Keratinocyte (primary cell): Measurements from ENCODE around the gene SOWAHA. TPM values are rescaled to one million over a fixed set of nuclear protein-coding genes. Genes with fewer than 3 reads are reported as not detected.

Experiments
- DNase-seq: peaks from one replicate; pipeline ENCODE4 v3.0.0-alpha.2; 2011; ENCODE audit warnings: low read depth, missing footprints, low spot score
- FAIRE-seq: peaks from 2 replicates; lab custom pipeline; 2011; peaks lifted over from hg19 to GRCh38; lab: Jason Lieb, UNC
- H2AFZ ChIP-seq: 2 replicates; pipeline ENCODE4 v1.6.0; 2012; ENCODE audit warnings: low read length, control low read depth, inconsistent platforms; ENCODE audit not compliant: control insufficient read depth
- H3K27ac ChIP-seq: 2 replicates; pipeline ENCODE4 v1.5.1; 2011; ENCODE audit warnings: low read length; ENCODE audit not compliant: control insufficient read depth, insufficient read depth
- H3K27me3 ChIP-seq: 3 replicates; pipeline ENCODE4 v1.6.0; 2011; ENCODE audit warnings: low read length; ENCODE audit not compliant: control insufficient read depth, insufficient read depth; ENCODE audit errors: extremely low read depth
- H3K36me3 ChIP-seq, 2 experiments: 2 replicates in 1 of 2; 3 replicates in 1 of 2; pipeline ENCODE4 v1.5.1; 2011; ENCODE audit warnings: low read length in 2 of 2, mild to moderate bottlenecking in 1 of 2; ENCODE audit not compliant: control insufficient read depth in 2 of 2, insufficient read depth in 2 of 2; ENCODE audit errors: extremely low read depth in 1 of 2
- H3K4me1 ChIP-seq: 3 replicates; pipeline ENCODE4 v1.5.1; 2011; ENCODE audit warnings: low read length; ENCODE audit not compliant: control insufficient read depth, insufficient read depth; ENCODE audit errors: extremely low read depth
- H3K4me2 ChIP-seq: 3 replicates; pipeline ENCODE4 v1.6.0; 2011; ENCODE audit warnings: low read depth, low read length; ENCODE audit not compliant: control insufficient read depth, insufficient read depth; ENCODE audit errors: extremely low read depth
- H3K4me3 ChIP-seq, 3 experiments: fragments of 200-600 bp in 1 of 3; sonication (generic) in 1 of 3; 2 replicates in 2 of 3; 3 replicates in 1 of 3; pipeline ENCODE4 v1.5.1; 2011 to 2016; ENCODE audit warnings: low read length in 3 of 3, mild to moderate bottlenecking in 3 of 3, control low read depth in 2 of 3, inconsistent platforms in 1 of 3, low read depth in 1 of 3, mixed read lengths in 1 of 3, mixed run types in 1 of 3, moderate library complexity in 1 of 3; ENCODE audit not compliant: control insufficient read depth in 2 of 3, insufficient read depth in 2 of 3; ENCODE audit errors: extremely low read depth in 1 of 3
- H3K79me2 ChIP-seq: 2 replicates; pipeline ENCODE4 v1.6.0; 2012; ENCODE audit warnings: low read length; ENCODE audit not compliant: control insufficient read depth, insufficient read depth
- H3K9ac ChIP-seq: 3 replicates; pipeline ENCODE4 v1.6.0; 2011; ENCODE audit warnings: low read length; ENCODE audit not compliant: control insufficient read depth, insufficient read depth; ENCODE audit errors: extremely low read depth
- H3K9me1 ChIP-seq: 3 replicates; pipeline ENCODE4 v1.6.0; 2011; ENCODE audit warnings: low read length; ENCODE audit not compliant: control insufficient read depth, insufficient read depth; ENCODE audit errors: extremely low read depth
- H3K9me3 ChIP-seq: 2 replicates; pipeline ENCODE4 v1.5.1; 2012; ENCODE audit warnings: low read depth, low read length; ENCODE audit not compliant: control insufficient read depth
- H4K20me1 ChIP-seq: 3 replicates; pipeline ENCODE4 v1.6.0; 2011; ENCODE audit warnings: low read length; ENCODE audit not compliant: control insufficient read depth, insufficient read depth; ENCODE audit errors: extremely low read depth
- CTCF ChIP-seq, 3 experiments: IDR thresholded peaks in 1 of 3; conservative IDR thresholded peaks in 1 of 3; optimal IDR thresholded peaks in 1 of 3; 2 replicates in 2 of 3; 3 replicates in 1 of 3; pipeline versions ENCODE3 to v1.5.1; 2011; ENCODE audit warnings: low read length in 3 of 3, mild to moderate bottlenecking in 3 of 3, moderate library complexity in 2 of 3, control low read depth in 1 of 3, inconsistent platforms in 1 of 3; ENCODE audit not compliant: insufficient read depth in 2 of 3; ENCODE audit errors: extremely low read depth in 1 of 3
- EZH2 ChIP-seq: IDR thresholded peaks from one replicate; pipeline ENCODE4 v1.6.1; 2012; ENCODE audit warnings: inconsistent platforms, mild to moderate bottlenecking, low read length, moderate library complexity
- dilution Hi-C: fragments of 300-500 bp; cut with MboI; formaldehyde crosslinking; loops from one replicate; pipeline ENCODE4 v1.7.0; 2020; ENCODE audit warnings: low sequenced_read_pairs; ENCODE audit not compliant: extremely low pct_ligation_motif_present
- polyA plus RNA-seq, 5 experiments: library from polyadenylated mRNA; depleted of rRNA in 3 of 5; stranded (reverse) in 3 of 5; stranded (forward) in 1 of 5; unstranded in 1 of 5; fragments of >200 nt; gene quantifications; 1 replicate in 1 of 5; 2 replicates in 3 of 5; 3 replicates in 1 of 5; pipeline versions ENCODE4 v1.2.1 to v1.2.3, GENCODE V29; 2011 to 2012; ENCODE audit warnings: missing spikeins in 2 of 5, low read depth in 1 of 5, low replicate concordance in 1 of 5

SOWAHA gene
- polyA plus RNA-seq, 1 donor (not counting 4 experiments of a cell fraction or from before 2014, with no cell fraction given) = not detected

GRCh38 chr5:132820162-132820754 is 7.2 kb downstream of the SOWAHA start:
- no peak overlapping the region for H3K27ac ChIP-seq

GRCh38 chr5:132821350-132821749 is 8.2 kb downstream of the SOWAHA start:
- Histone ChIP-seq H3K27ac (no peak overlapping the region), H3K36me3 (no peaks in the 10 kb centered on the region), H3K27me3 (peaks cover 28% of the 10 kb centered on the region), H3K4me1 (no peaks in the 10 kb centered on the region), H3K9me1 (no peaks in the 10 kb centered on the region), H3K9me3 (no peaks in the 10 kb centered on the region), H4K20me1 (no peaks in the 10 kb centered on the region), H3K4me3 (no peak overlapping the region), H3K4me2 (no peak overlapping the region), H2AFZ (no peak overlapping the region), H3K9ac (no peak overlapping the region), H3K79me2 (no peaks in the 10 kb centered on the region)
- FAIRE-seq (no peak), DNase-seq (no peak)
- dilution Hi-C loops = no loop called here
- TF ChIP-seq EZH2 = no peak
- no peak for TF ChIP-seq CTCF (optimal IDR thresholded peaks at IDR 0.05 in 1 of 3, IDR thresholded peaks at IDR 0.05 in 1 of 3, conservative IDR thresholded peaks at IDR 0.05 in 1 of 3; ENCODE audit: extremely low read depth in 1 of 3, insufficient read depth in 2 of 3, low read length in 3 of 3)

More at GRCh38 chr5:132820162-132820754, 7.2 kb downstream of the SOWAHA start:
- Histone ChIP-seq H3K36me3 (no peaks in the 10 kb centered on the region), H3K4me2 (peak overlapping the region; percentile 56), H3K9me3 (no peaks in the 10 kb centered on the region), H4K20me1 (no peaks in the 10 kb centered on the region), H3K9ac (no peak overlapping the region), H3K4me3 (no peak overlapping the region), H2AFZ (peak overlapping the region; percentile 58), H3K4me1 (no peaks in the 10 kb centered on the region), H3K27me3 (peaks cover 19% of the 10 kb centered on the region), H3K9me1 (no peaks in the 10 kb centered on the region), H3K79me2 (no peaks in the 10 kb centered on the region)
- FAIRE-seq (peak; percentile 76), DNase-seq (peak; percentile 66)
- TF ChIP-seq EZH2 (no peak), CTCF (optimal IDR thresholded peaks at IDR 0.05 in 1 of 3, IDR thresholded peaks at IDR 0.05 in 1 of 3, conservative IDR thresholded peaks at IDR 0.05 in 1 of 3; ENCODE audit: extremely low read depth in 1 of 3, insufficient read depth in 2 of 3, low read length in 3 of 3) (peak in 2 of 3 experiments; percentile 92 to 93)
- dilution Hi-C loops = no loop called here
